Lower lobe of right lung (tissue), 2 donors: ENCODE data around the gene DNAAF8. TPM values are rescaled to one million over a fixed set of nuclear protein-coding genes. Genes with fewer than 3 reads are reported as not detected.
A peak's percentile ranks its signal among the peaks of the same experiment; 100 is the strongest.

ENCODE experiments used
- ATAC-seq, 2 donors: fragments of 200-7000 bp; cut with Tn5 transposase; one replicate each; pipeline ENCODE4 v1.9.1; 2020 to 2022; ENCODE audit warnings: mild to moderate bottlenecking in 2 of 2, moderate library complexity in 2 of 2
- DNase-seq: peaks from one replicate; pipeline ENCODE4 v3.0.0-alpha.2; 2020
- H3K27ac ChIP-seq: fragments of 200-600 bp; one replicate; pipeline ENCODE4 v1.8.0; 2022
- H3K27me3 ChIP-seq: fragments of 200-600 bp; one replicate; pipeline ENCODE4 v1.8.0; 2022; ENCODE audit warnings: low read depth
- H3K36me3 ChIP-seq: fragments of 200-600 bp; one replicate; pipeline ENCODE4 v1.8.0; 2022; ENCODE audit warnings: mild to moderate bottlenecking
- H3K4me1 ChIP-seq: fragments of 200-600 bp; one replicate; pipeline ENCODE4 v1.8.0; 2022
- H3K4me3 ChIP-seq: fragments of 200-600 bp; one replicate; pipeline ENCODE4 v1.8.0; 2022; ENCODE audit warnings: mild to moderate bottlenecking
- H3K9me3 ChIP-seq: fragments of 200-600 bp; one replicate; pipeline ENCODE4 v1.8.0; 2022
- CTCF ChIP-seq: fragments of 200-600 bp; IDR thresholded peaks from one replicate; pipeline ENCODE4 v1.8.0; 2022; ENCODE audit warnings: antibody characterized with exemption, mild to moderate bottlenecking
- intact Hi-C: fragments of 100-400 bp; cut with DNase I; formaldehyde crosslinking; loops from one replicate; pipeline ENCODE4 v1.11.0; 2022
- total RNA-seq: library from RNA; stranded (reverse); fragmentation: NEBNext Ultra II Directional; extraction: Animal tissue kit (Norgen Biotek cat#: 25700); gene quantifications from one replicate; pipeline ENCODE4 v1.2.1, GENCODE V29; 2021
- donor health status: DM: no; HTN: yes; CAD: no; lungs with severe emphysema.

Gene DNAAF8
- total RNA-seq, 1 donor from 2014 or later = 3.4 TPM

- peaks cover 25% of the 10 kb centered on the region for H3K4me1 ChIP-seq
- H3K9me3 ChIP-seq = no peaks in the 10 kb centered on the region
- no peak for DNase-seq
- ATAC-seq = no peak
- no peaks in the 10 kb centered on the region for H3K27me3 ChIP-seq
- H3K27ac ChIP-seq = no peak overlapping the region
- intact Hi-C loops = no loop called here
- no peak overlapping the region for H3K4me3 ChIP-seq
- H3K36me3 ChIP-seq = peaks cover 52% of the 10 kb centered on the region
- TF ChIP-seq CTCF = no peak
Observed at GRCh38 chr16:4690946-4691665, 43.2 kb upstream of the DNAAF8 start.

- H3K4me3 ChIP-seq = no peak overlapping the region
- H3K27ac ChIP-seq = no peak overlapping the region
- DNase-seq (peak; percentile 48), ATAC-seq (no peak)
- no peaks in the 10 kb centered on the region for H3K27me3 ChIP-seq
- H3K36me3 ChIP-seq = peaks cover 51% of the 10 kb centered on the region
- no peak for TF ChIP-seq CTCF
- no peaks in the 10 kb centered on the region for H3K9me3 ChIP-seq
- intact Hi-C loops = no loop called here
- H3K4me1 ChIP-seq = peaks cover 25% of the 10 kb centered on the region
Observed at GRCh38 chr16:4691666-4692412, 42.5 kb upstream of the DNAAF8 start.

- no peak for DNase-seq
- peak overlapping the region; percentile 95 for H3K27ac ChIP-seq
- peaks cover 25% of the 10 kb centered on the region for H3K4me1 ChIP-seq
- intact Hi-C loops = no loop called here
- peaks cover 52% of the 10 kb centered on the region for H3K36me3 ChIP-seq
- ATAC-seq = peak; percentile 7 to 16
- H3K4me3 ChIP-seq = peak overlapping the region; percentile 98
- no peaks in the 10 kb centered on the region for H3K9me3 ChIP-seq
- no peaks in the 10 kb centered on the region for H3K27me3 ChIP-seq
- no peak for TF ChIP-seq CTCF
Observed at GRCh38 chr16:4692460-4693295, 41.7 kb upstream of the DNAAF8 start.

- Histone ChIP-seq H3K27ac (peak within 1 kb of the TSS; percentile 95), H3K9me3 (no peaks in the 10 kb centered on the region), H3K4me3 (peak within 1 kb of the TSS; percentile 98), H3K4me1 (peaks cover 25% of the 10 kb centered on the region), H3K36me3 (peaks cover 52% of the 10 kb centered on the region), H3K27me3 (no peaks in the 10 kb centered on the region)
- DNase-seq = peak; percentile 98
- peak; percentile 42 for TF ChIP-seq CTCF
- intact Hi-C loops = no loop called here
- peak; percentile 96 to 97 for ATAC-seq
Observed at GRCh38 chr16:4693296-4693955, 40.9 kb upstream of the DNAAF8 start, which contains the start of gene NUDT16L1. TSS of gene NUDT16L1 (plus strand) at chr16:4693562. CDS start at chr16:4693727, 165 bp downstream.
